ENCODE measurements around the gene VOPP1.

VOPP1 gene

GRCh38 chr7:55524558-55525310 is 47.6 kb downstream of the VOPP1 start:
- no peaks in the 10 kb centered on the region; the same call in 1 of the 2 replicates for H3K36me3 ChIP-seq
- no peak overlapping the region for H3K27ac ChIP-seq
- no peak for DNase-seq
- H3K9me3 ChIP-seq (ENCODE audit: severe bottlenecking) = no peaks in the 10 kb centered on the region
- H3K27me3 ChIP-seq (ENCODE audit: insufficient read depth, low read depth, severe bottlenecking) = no peaks in the 10 kb centered on the region
- TF ChIP-seq CTCF (IDR thresholded peaks at IDR 0.05; ENCODE audit: low read depth, low read length) = no peak
- no peak overlapping the region for H3K4me3 ChIP-seq (ENCODE audit: low read depth, low read length)

GRCh38 chr7:55523366-55523765 is 48.9 kb downstream of the VOPP1 start:
- no peak for DNase-seq
- Histone ChIP-seq H3K27ac (no peak overlapping the region), H3K4me3 (ENCODE audit: low read depth, low read length) (no peak overlapping the region), H3K27me3 (ENCODE audit: insufficient read depth, low read depth, severe bottlenecking) (no peaks in the 10 kb centered on the region), H3K36me3 (no peaks in the 10 kb centered on the region; the same call in none of the 2 replicates), H3K9me3 (ENCODE audit: severe bottlenecking) (no peaks in the 10 kb centered on the region)
- TF ChIP-seq CTCF (IDR thresholded peaks at IDR 0.05; ENCODE audit: low read depth, low read length) = no peak

DNA sequence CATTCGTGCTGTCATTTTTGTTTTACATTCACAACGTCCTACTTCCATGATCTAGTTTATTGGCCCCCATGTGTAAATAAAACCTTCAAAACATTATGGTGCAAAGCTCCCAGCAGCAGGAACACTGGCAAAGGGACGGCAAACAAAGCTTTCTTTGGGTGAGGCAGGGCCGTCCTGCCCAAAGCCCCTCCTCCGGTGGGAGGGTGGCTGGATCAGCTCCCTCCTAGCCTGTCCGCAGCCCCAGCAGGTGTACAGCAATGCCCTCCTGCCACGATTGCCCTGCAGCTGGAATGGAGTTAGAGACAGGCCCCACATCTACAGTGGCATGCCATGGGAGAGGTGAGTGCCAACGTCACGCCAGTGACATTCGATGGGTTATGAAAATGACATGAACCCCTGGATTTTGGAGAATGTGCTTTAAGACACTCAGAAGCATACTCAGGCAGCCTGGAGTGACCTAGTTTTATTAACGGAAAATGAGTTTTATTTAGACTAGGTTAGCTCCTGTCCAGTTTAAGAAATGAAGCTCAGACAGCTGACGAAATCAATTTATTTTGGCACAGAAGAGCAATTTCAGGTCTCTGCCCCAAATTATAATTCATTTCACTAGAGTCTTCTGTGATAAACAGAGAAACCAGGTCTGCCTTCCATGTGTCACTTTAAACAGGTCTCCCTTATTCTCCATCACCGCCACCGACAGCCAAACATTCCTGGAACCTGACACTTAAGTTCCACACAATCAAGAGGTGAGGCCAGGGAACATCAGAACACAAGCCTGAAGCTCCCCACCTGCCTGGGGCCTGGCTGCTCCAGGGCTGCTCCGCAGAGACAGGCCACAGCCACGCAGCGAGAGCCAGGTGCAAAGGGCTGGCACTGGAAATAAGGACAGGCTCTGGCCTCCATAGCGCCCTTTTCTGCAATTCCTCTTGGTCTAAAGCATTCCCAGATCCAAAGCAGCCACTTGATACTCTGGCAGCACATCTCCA is 50.1 kb downstream of the VOPP1 start:
- Histone ChIP-seq H3K27ac (no peak overlapping the region), H3K4me3 (ENCODE audit: low read depth, low read length) (no peak overlapping the region), H3K9me3 (ENCODE audit: severe bottlenecking) (no peaks in the 10 kb centered on the region), H3K36me3 (peaks cover 6% of the 10 kb centered on the region), H3K27me3 (ENCODE audit: insufficient read depth, low read depth, severe bottlenecking) (no peaks in the 10 kb centered on the region)
- no peak for TF ChIP-seq CTCF (IDR thresholded peaks at IDR 0.05; ENCODE audit: low read depth, low read length)
- no peak for DNase-seq

- DNase-seq = no peak
- no peak for TF ChIP-seq CTCF (IDR thresholded peaks at IDR 0.05; ENCODE audit: low read depth, low read length)
- Histone ChIP-seq H3K27ac (no peak overlapping the region), H3K9me3 (ENCODE audit: severe bottlenecking) (no peaks in the 10 kb centered on the region), H3K27me3 (ENCODE audit: insufficient read depth, low read depth, severe bottlenecking) (no peaks in the 10 kb centered on the region), H3K4me3 (ENCODE audit: low read depth, low read length) (no peak overlapping the region), H3K36me3 (peaks cover 7% of the 10 kb centered on the region)
Measured at GRCh38 chr7:55521512-55521911, 50.8 kb downstream of the VOPP1 start.

GRCh38 chr7:55520426-55521140 is 51.7 kb downstream of the VOPP1 start:
- Histone ChIP-seq H3K27me3 (ENCODE audit: insufficient read depth, low read depth, severe bottlenecking) (no peaks in the 10 kb centered on the region), H3K36me3 (peaks cover 9% of the 10 kb centered on the region), H3K4me3 (ENCODE audit: low read depth, low read length) (no peak overlapping the region), H3K27ac (no peak overlapping the region), H3K9me3 (ENCODE audit: severe bottlenecking) (no peaks in the 10 kb centered on the region)
- no peak for TF ChIP-seq CTCF (IDR thresholded peaks at IDR 0.05; ENCODE audit: low read depth, low read length)
- no peak for DNase-seq
